HepG2 (cell line): ENCODE measurements around the gene ESYT1. TPM values are rescaled to one million over a fixed set of nuclear protein-coding genes. Genes with fewer than 3 reads are reported as not detected.
A peak's percentile ranks its signal among the peaks of the same experiment; 100 is the strongest.

ENCODE experiments used
- AGO2 ChIP-seq: fragments of 200-400 bp; formaldehyde crosslinking; optimal IDR thresholded peaks from 2 replicates; pipeline ENCODE3; 2017; ENCODE audit warnings: mild to moderate bottlenecking, low read depth, low read length, moderate library complexity
- CAMTA2 ChIP-seq: sonication (generic); formaldehyde crosslinking; IDR thresholded peaks from 2 replicates; pipeline ENCODE4 v1.4.0; 2020; ENCODE audit warnings: mild to moderate bottlenecking, missing genetic modification reagents, borderline replicate concordance
- FIP1L1 ChIP-seq: fragments of 200-400 bp; formaldehyde crosslinking; IDR thresholded peaks from 2 replicates; pipeline ENCODE4 v1.6.1; 2018; ENCODE audit warnings: low read depth, mild to moderate bottlenecking, low read length, moderate library complexity, borderline replicate concordance; ENCODE audit not compliant: insufficient read depth
- FOXO1 ChIP-seq: sonication (generic); formaldehyde crosslinking; IDR thresholded peaks from 2 replicates; pipeline ENCODE4 v1.4.0; 2020; ENCODE audit warnings: missing genetic modification reagents
- GFI1 ChIP-seq: sonication (generic); formaldehyde crosslinking; IDR thresholded peaks from 2 replicates; pipeline ENCODE4 v1.5.0; 2020; ENCODE audit warnings: missing genetic modification reagents, mild to moderate bottlenecking, borderline replicate concordance
- HCFC1 ChIP-seq: fragments of 150-350 bp; IDR thresholded peaks from 2 replicates; pipeline ENCODE4 v1.6.1; 2014; ENCODE audit warnings: low read depth, low read length
- HMG20B ChIP-seq: conservative IDR thresholded peaks from 2 replicates; pipeline ENCODE4 v1.6.1; 2016; ENCODE audit warnings: missing genetic modification reagents, missing compliant biosample characterization
- HOXA3 ChIP-seq: sonication (generic); formaldehyde crosslinking; IDR thresholded peaks from 2 replicates; pipeline ENCODE4 v1.5.0; 2020; ENCODE audit warnings: missing genetic modification reagents
- KDM5A ChIP-seq: fragments of 200-600 bp; sonication (generic); IDR thresholded peaks from 2 replicates; pipeline ENCODE4 v1.7.0; 2018; ENCODE audit warnings: antibody characterized with exemption, mild to moderate bottlenecking, low read length, borderline replicate concordance
- RBM22 ChIP-seq: fragments of 200-400 bp; formaldehyde crosslinking; optimal IDR thresholded peaks from 2 replicates; pipeline ENCODE3; 2017; ENCODE audit warnings: mild to moderate bottlenecking, low read length, moderate library complexity
- RERE ChIP-seq: IDR thresholded peaks from 2 replicates; pipeline ENCODE4 v1.6.1; 2016; ENCODE audit warnings: low read depth, missing genetic modification reagents, missing compliant biosample characterization
- SMAD3 ChIP-seq: sonication (generic); formaldehyde crosslinking; IDR thresholded peaks from 2 replicates; pipeline ENCODE4 v1.4.0; 2020; ENCODE audit warnings: missing genetic modification reagents
- SMARCC2 ChIP-seq: fragments of 450-650 bp; IDR thresholded peaks from 2 replicates; pipeline ENCODE4 v1.6.1; 2017; ENCODE audit warnings: antibody characterized with exemption, mild to moderate bottlenecking
- U2AF2 ChIP-seq: fragments of 200-400 bp; formaldehyde crosslinking; IDR thresholded peaks from 2 replicates; pipeline ENCODE4 v1.6.1; 2017; ENCODE audit warnings: low read depth, mild to moderate bottlenecking, low read length
- ZNF280D ChIP-seq: sonication (generic); formaldehyde crosslinking; IDR thresholded peaks from 2 replicates; pipeline ENCODE4 v1.5.1; 2020; ENCODE audit warnings: mild to moderate bottlenecking, missing genetic modification reagents
- ZNF331 ChIP-seq: sonication (generic); formaldehyde crosslinking; IDR thresholded peaks from 2 replicates; pipeline ENCODE4 v1.4.0; 2020; ENCODE audit warnings: missing genetic modification reagents
- ZNF543 ChIP-seq: sonication (generic); formaldehyde crosslinking; IDR thresholded peaks from 2 replicates; pipeline ENCODE4 v1.4.0; 2020; ENCODE audit warnings: mild to moderate bottlenecking, missing genetic modification reagents
- ZNF556 ChIP-seq: sonication (generic); formaldehyde crosslinking; IDR thresholded peaks from 2 replicates; pipeline ENCODE4 v1.4.0; 2020; ENCODE audit warnings: mild to moderate bottlenecking, missing genetic modification reagents, borderline replicate concordance
- ZNF713 ChIP-seq: sonication (generic); formaldehyde crosslinking; IDR thresholded peaks from 2 replicates; pipeline ENCODE4 v1.4.0; 2020; ENCODE audit warnings: mild to moderate bottlenecking, missing genetic modification reagents
- ZNF790 ChIP-seq: sonication (generic); formaldehyde crosslinking; IDR thresholded peaks from 2 replicates; pipeline ENCODE4 v1.8.0; 2022; ENCODE audit warnings: missing genetic modification reagents, mild to moderate bottlenecking, borderline replicate concordance
- ZNF879 ChIP-seq: sonication (generic); formaldehyde crosslinking; IDR thresholded peaks from 2 replicates; pipeline ENCODE4 v1.8.1; 2023; ENCODE audit warnings: missing genetic modification reagents
- polyA plus RNA-seq, 8 experiments: library from polyadenylated mRNA; depleted of rRNA in 3 of 8; stranded (reverse) in 7 of 8; unstranded in 1 of 8; fragments of >200 nt; fragmentation: Illumina TruSeq in 4 of 8; extraction: Trizol in 4 of 8; gene quantifications; 2 replicates each; pipeline versions ENCODE4 v1.2.1 to v1.2.3, GENCODE V29; 2011 to 2016; ENCODE audit warnings: low read depth in 4 of 8, missing spikeins in 1 of 8, mixed read lengths in 1 of 8; ENCODE audit not compliant: insufficient read depth in 1 of 8
- total RNA-seq, 5 experiments: library from RNA; depleted of rRNA; stranded (reverse); fragments of >200 nt; fragmentation: Illumina TruSeq; extraction: Trizol; gene quantifications; 2 replicates each; pipeline ENCODE4 v1.2.3, GENCODE V29; 2016; ENCODE audit warnings: low read depth in 1 of 5
- TF ChIP-seq, protein P1 (sequence below): sonication (generic); formaldehyde crosslinking; IDR thresholded peaks from 2 replicates; pipeline ENCODE4 v1.5.0; 2020; ENCODE audit warnings: mild to moderate bottlenecking, low read depth, missing genetic modification reagents, borderline replicate concordance

Gene ESYT1
- total and polyA plus RNA-seq, 2 of the 13 experiments (the other 11 are each of a cell fraction or from before 2014, with no cell fraction given), result 66.9 to 71.0 TPM

- TF ChIP-seq SMARCC2 (no peak), FOXO1 (peak; percentile 83), SMAD3 (CRISPR knock-in tag) (peak; percentile 46; the same call in 1 of the 2 replicates), HCFC1 (no peak), FIP1L1 (0 out of 2 replicates have a peak, but pooled peaks have one; percentile 65), RERE (CRISPR knock-in tag) (0 out of 2 replicates have a peak, but pooled peaks have one; percentile 43), ZNF556 (CRISPR knock-in tag) (peak; percentile 39; the same call in 1 of the 2 replicates), ZNF331 (peak; percentile 55), ZNF280D (CRISPR knock-in tag) (0 out of 2 replicates have a peak, but pooled peaks have one; percentile 17), RBM22 (no peak), HOXA3 (CRISPR knock-in tag) (peak; percentile 57; the same call in 1 of the 2 replicates), CAMTA2 (CRISPR knock-in tag) (0 out of 2 replicates have a peak, but pooled peaks have one; percentile 22), ZNF713 (CRISPR knock-in tag) (no peak; the same call in 1 of the 2 replicates), AGO2 (peak; percentile 74), GFI1 (CRISPR knock-in tag) (peak; percentile 81; the same call in 1 of the 2 replicates), ZNF879 (CRISPR knock-in tag) (no peak), ZNF790 (peak; percentile 54; the same call in 1 of the 2 replicates), KDM5A (peak; percentile 33; the same call in 1 of the 2 replicates), ZNF543 (CRISPR knock-in tag) (no peak), HMG20B (CRISPR knock-in tag) (peak; percentile 64; the same call in 1 of the 2 replicates), U2AF2 (no peak)
- TF ChIP-seq, protein P1, sequence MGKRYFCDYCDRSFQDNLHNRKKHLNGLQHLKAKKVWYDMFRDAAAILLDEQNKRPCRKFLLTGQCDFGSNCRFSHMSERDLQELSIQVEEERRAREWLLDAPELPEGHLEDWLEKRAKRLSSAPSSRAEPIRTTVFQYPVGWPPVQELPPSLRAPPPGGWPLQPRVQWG (CRISPR knock-in tag), result no peak
Observed at GRCh38 chr12:56080556-56081138, 47.4 kb upstream of the ESYT1 start (continued).
